GM12873 (cell line): ENCODE measurements around the gene ANGPTL3.

Experiments
- CTCF ChIP-seq: IDR thresholded peaks from 2 replicates; pipeline ENCODE4 v1.5.1; 2012; ENCODE audit warnings: low read depth, mild to moderate bottlenecking, moderate library complexity, low read length, control low read depth; ENCODE audit not compliant: insufficient read depth; ENCODE audit errors: missing control alignments

Gene ANGPTL3

GRCh38 chr1:62612770-62613169 is 15.4 kb downstream of the ANGPTL3 start:
- no peak for TF ChIP-seq CTCF

GRCh38 chr1:62613325-62613727 is 16.0 kb downstream of the ANGPTL3 start:
- no peak for TF ChIP-seq CTCF

GRCh38 chr1:62613890-62614289 is 16.6 kb downstream of the ANGPTL3 start:
- TF ChIP-seq CTCF: no peak

DNA sequence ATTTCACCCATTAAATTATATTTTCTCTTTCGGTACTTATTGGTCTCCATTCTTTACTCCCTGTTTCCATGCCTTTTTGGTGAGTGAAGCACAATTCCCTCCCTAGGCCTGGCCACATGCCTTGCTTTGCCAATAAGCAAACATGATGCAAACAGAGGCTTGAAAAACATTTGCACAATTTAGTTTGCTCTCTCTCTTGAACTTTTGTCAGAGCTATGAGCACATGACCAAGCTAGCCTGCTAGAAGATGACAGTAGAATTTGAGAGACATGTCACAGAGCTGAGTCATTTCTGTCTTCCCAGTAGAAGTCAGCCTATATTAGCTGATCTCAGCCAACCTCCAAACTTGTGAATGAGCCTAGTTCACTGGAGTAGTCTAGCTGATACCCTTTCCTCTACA is 24.6 kb downstream of the ANGPTL3 start:
- no peak for TF ChIP-seq CTCF

GRCh38 chr1:62625415-62625814 is 28.1 kb downstream of the ANGPTL3 start:
- no peak for TF ChIP-seq CTCF

DNA sequence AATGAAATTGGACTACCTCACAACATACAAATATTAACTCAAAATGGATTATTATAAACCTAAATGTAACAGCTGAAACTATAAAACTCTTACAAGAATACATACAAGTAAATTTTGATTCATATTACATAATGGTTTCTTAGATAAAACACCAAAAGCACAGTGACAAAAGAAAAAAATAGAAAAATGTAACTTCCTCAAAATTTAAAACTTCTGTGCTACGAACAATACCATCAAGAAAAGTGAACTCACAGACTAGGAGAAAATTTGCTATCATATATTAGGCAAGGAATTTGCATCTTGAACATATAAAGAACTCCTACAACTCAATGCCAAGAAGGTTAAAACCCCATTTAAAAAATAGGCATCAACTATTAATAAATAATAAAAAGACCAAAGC is 31.2 kb downstream of the ANGPTL3 start:
- TF ChIP-seq CTCF: no peak

DNA sequence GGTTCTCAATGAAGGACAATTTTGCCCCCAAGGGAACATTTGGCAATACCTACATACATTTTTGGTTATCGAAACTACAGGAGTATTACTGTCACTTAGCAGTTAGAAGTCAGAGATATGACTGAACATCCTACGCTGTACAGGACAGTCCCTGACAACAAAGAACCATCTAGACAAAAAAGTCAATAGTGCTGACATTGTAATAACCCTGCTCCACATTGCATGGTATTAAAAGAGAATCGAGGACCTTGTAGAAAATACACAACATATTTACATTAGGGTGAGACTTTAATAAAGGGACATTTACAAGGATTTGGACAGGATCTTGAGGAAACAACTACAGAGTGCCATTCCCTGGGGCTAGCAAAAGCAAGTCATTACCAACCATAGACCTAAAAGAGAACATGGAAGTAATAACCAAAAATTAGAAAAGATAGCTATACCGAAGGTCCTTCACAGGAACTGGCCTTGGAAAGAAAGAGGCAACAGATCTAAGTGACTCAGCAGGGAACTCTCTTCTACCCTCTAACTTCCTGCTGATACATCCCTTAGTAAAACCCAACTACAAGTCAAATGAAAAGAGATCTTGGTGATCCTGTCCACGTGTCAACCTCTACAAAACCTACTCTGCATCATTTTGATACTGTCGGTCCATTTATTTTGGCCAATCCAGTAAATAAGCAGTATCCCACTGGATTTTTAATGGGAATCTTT is 40.2 kb downstream of the ANGPTL3 start:
- TF ChIP-seq CTCF: no peak
